HG02763 (cell line): ENCODE results near the gene NPB.

Source experiments
- ATAC-seq: cut with Tn5 transposase; IDR thresholded peaks from one replicate; pipeline ENCODE4 v1.9.1; 2021; ENCODE audit warnings: mild to moderate bottlenecking, moderate library complexity; ENCODE audit not compliant: unreplicated experiment

The NPB gene

GRCh38 chr17:81910840-81911276 lies 8.8 kb downstream of the NPB start:
- no peak for ATAC-seq

GRCh38 chr17:81911277-81911961 lies 9.4 kb downstream of the NPB start, which contains the start of gene PCYT2:
PCYT2 (minus strand) TSS chr17:81911399; CDS start chr17:81911355, 44 bp downstream.
- ATAC-seq: peak; percentile 74

GRCh38 chr17:81911969-81912368 lies 9.9 kb downstream of the NPB start:
- ATAC-seq: no peak

GRCh38 chr17:81912441-81913309 lies 10.6 kb downstream of the NPB start:
- no peak for ATAC-seq

GRCh38 chr17:81913394-81914102 lies 11.5 kb downstream of the NPB start:
- ATAC-seq: no peak

- no peak for ATAC-seq
These were observed 12.2 kb downstream of the NPB start for GRCh38 chr17:81914103-81914850.

GRCh38 chr17:81915331-81915730 lies 13.3 kb downstream of the NPB start:
- no peak for ATAC-seq

GRCh38 chr17:81916234-81917001 lies 14.4 kb downstream of the NPB start:
- no peak for ATAC-seq

GRCh38 chr17:81917565-81918332 lies 15.7 kb downstream of the NPB start, which contains the start of gene SIRT7:
SIRT7 (minus strand) TSS chr17:81918176; CDS start chr17:81918131, 45 bp downstream.
- ATAC-seq: peak; percentile 69

GRCh38 chr17:81918333-81918669 lies 16.3 kb downstream of the NPB start:
- peak; percentile 4 for ATAC-seq

- ATAC-seq: no peak
These were observed 17.0 kb downstream of the NPB start for GRCh38 chr17:81918832-81919545.

GRCh38 chr17:81920612-81921536 lies 18.8 kb downstream of the NPB start:
- no peak for ATAC-seq

- ATAC-seq: no peak
These were observed 19.5 kb downstream of the NPB start for GRCh38 chr17:81921537-81921862.

- ATAC-seq: no peak
These were observed 20.0 kb downstream of the NPB start for GRCh38 chr17:81921996-81922565.

- no peak for ATAC-seq
These were observed 20.7 kb downstream of the NPB start for GRCh38 chr17:81922566-81923301.
